Sigmoid colon (tissue), 7 donors: ENCODE measurements around the gene CAPN13. TPM values are rescaled to one million over a fixed set of nuclear protein-coding genes. Genes with fewer than 3 reads are reported as not detected.
A peak's percentile ranks its signal among the peaks of the same experiment; 100 is the strongest.

Source experiments
- DNase-seq: peaks from one replicate; pipeline ENCODE4 v3.0.0-alpha.2; 2019
- H3K27ac ChIP-seq, 4 donors: fragments of 200-600 bp; sonication (generic); one replicate each; pipeline ENCODE4 v1.5.1; 2016 to 2019; ENCODE audit warnings: mild to moderate bottlenecking in 1 of 4
- H3K27me3 ChIP-seq, 3 donors: fragments of 200-600 bp; sonication (generic); one replicate each; pipeline ENCODE4 v1.5.1; 2019; ENCODE audit warnings: mild to moderate bottlenecking in 1 of 3
- H3K36me3 ChIP-seq, 4 donors: fragments of 200-600 bp; sonication (generic); one replicate each; pipeline ENCODE4 v1.5.1; 2016 to 2019
- H3K4me1 ChIP-seq, 4 donors: fragments of 200-600 bp; sonication (generic); one replicate each; pipeline ENCODE4 v1.5.1; 2017 to 2019
- H3K4me3 ChIP-seq, 4 donors: fragments of 200-600 bp; sonication (generic); one replicate each; pipeline ENCODE4 v1.5.1; 2017 to 2019; ENCODE audit warnings: mild to moderate bottlenecking in 2 of 4, moderate library complexity in 1 of 4
- H3K9me3 ChIP-seq, 4 donors: fragments of 200-600 bp in 3 of 4; sonication (generic) in 3 of 4; one replicate each; pipeline versions ENCODE4 v1.5.1 to v1.6.1; 2013 to 2019
- EP300 ChIP-seq, 4 donors: sonication (generic); formaldehyde crosslinking; IDR thresholded peaks; one replicate each; pipeline ENCODE4 v1.6.1; 2017; ENCODE audit warnings: antibody characterized with exemption in 4 of 4
- POLR2A ChIP-seq, 2 donors: fragments of 450-650 bp; IDR thresholded peaks; one replicate each; pipeline ENCODE4 v1.6.1; 2016; ENCODE audit warnings: antibody characterized with exemption in 2 of 2, mild to moderate bottlenecking in 2 of 2, moderate library complexity in 2 of 2
- POLR2AphosphoS5 ChIP-seq, 4 donors: sonication (generic); formaldehyde crosslinking; IDR thresholded peaks; one replicate each; pipeline ENCODE4 v1.6.1; 2017; ENCODE audit warnings: antibody characterized with exemption in 4 of 4
- WGBS, 2 donors: extraction: QIAGEN DNeasy Blood & Tissue Kit; methylation state at CpG; one replicate each; pipeline ENCODE4 v1.1.7; 2013; 5-methylcytosine and 5-hydroxymethylcytosine counted together
- intact Hi-C: fragments of 100-400 bp; cut with DNase I; formaldehyde crosslinking; loops from one replicate; pipeline ENCODE4 v1.15.1; 2023
- polyA plus RNA-seq, 3 donors: library from polyadenylated mRNA; stranded (reverse); fragments of 200-250 nt; gene quantifications; one replicate each; pipeline ENCODE4 v1.2.3, GENCODE V29; 2013
- total RNA-seq, 4 donors: library from RNA; depleted of rRNA; stranded (reverse); fragments of >200 nt; gene quantifications; one replicate each; pipeline ENCODE4 v1.1.0, GENCODE V29; 2016
- TF ChIP-seq, protein P1 (sequence below), 4 experiments: fragments of 450-650 bp in 3 of 4; fragments of 200-600 bp in 1 of 4; IDR thresholded peaks; one replicate each; pipeline ENCODE4 v1.5.1; 2016 to 2019; ENCODE audit warnings: antibody characterized with exemption in 4 of 4, mild to moderate bottlenecking in 3 of 4, moderate library complexity in 2 of 4
- donor health status: healthy with polysubstance abuse.
- donor health status: Bipolar disorder and iron deficiency.
- donor health status: healthy.

The CAPN13 gene
- total and polyA plus RNA-seq, 7 donors: 11.4 to 17.3 (median 12.2) TPM; not detected in 4

DNA sequence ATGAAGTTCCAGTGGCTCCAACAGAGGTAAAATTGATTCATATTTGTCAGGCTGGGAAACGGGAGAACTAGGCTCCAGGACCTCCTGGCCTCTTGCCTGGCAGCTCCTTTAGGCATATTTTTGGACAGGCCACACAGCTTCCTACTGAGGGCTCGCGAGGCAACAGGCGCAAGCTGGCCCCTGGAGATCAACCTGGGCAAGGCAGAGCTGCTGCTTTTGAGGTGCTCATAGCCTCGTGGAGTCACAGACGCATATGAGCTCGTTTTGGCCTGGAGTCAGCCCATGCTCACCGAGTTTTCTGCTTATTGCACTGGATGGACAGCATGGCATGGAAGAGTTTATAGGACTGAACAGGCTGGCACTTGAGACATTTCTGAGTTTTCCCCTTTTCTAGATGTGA lies 97.7 kb downstream of the CAPN13 start:
- no peak overlapping the region for H3K27ac ChIP-seq
- H3K36me3 ChIP-seq: no peaks in the 10 kb centered on the region
- no peak overlapping the region for H3K4me3 ChIP-seq
- DNase-seq: no peak
- TF ChIP-seq POLR2AphosphoS5 (IDR thresholded peaks at IDR 0.05) (no peak), EP300 (IDR thresholded peaks at IDR 0.05) (no peak), POLR2A (IDR thresholded peaks at IDR 0.05) (no peak)
- TF ChIP-seq, protein P1, sequence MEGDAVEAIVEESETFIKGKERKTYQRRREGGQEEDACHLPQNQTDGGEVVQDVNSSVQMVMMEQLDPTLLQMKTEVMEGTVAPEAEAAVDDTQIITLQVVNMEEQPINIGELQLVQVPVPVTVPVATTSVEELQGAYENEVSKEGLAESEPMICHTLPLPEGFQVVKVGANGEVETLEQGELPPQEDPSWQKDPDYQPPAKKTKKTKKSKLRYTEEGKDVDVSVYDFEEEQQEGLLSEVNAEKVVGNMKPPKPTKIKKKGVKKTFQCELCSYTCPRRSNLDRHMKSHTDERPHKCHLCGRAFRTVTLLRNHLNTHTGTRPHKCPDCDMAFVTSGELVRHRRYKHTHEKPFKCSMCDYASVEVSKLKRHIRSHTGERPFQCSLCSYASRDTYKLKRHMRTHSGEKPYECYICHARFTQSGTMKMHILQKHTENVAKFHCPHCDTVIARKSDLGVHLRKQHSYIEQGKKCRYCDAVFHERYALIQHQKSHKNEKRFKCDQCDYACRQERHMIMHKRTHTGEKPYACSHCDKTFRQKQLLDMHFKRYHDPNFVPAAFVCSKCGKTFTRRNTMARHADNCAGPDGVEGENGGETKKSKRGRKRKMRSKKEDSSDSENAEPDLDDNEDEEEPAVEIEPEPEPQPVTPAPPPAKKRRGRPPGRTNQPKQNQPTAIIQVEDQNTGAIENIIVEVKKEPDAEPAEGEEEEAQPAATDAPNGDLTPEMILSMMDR (IDR thresholded peaks at IDR 0.05): no peak
- 78 to 85% methylated on average over 8 of the region's 8 CpGs for WGBS, 2 donors
- H3K9me3 ChIP-seq: no peaks in the 10 kb centered on the region
- intact Hi-C loops: loop anchor here (10.0 kb wide), 1 partner anchor 405 kb away; no protein-coding TSS in a partner anchor
- H3K27me3 ChIP-seq: no peaks in the 10 kb centered on the region
- peaks cover 0 to 8% (median 5%) of the 10 kb centered on the region in 4 donors for H3K4me1 ChIP-seq

DNA sequence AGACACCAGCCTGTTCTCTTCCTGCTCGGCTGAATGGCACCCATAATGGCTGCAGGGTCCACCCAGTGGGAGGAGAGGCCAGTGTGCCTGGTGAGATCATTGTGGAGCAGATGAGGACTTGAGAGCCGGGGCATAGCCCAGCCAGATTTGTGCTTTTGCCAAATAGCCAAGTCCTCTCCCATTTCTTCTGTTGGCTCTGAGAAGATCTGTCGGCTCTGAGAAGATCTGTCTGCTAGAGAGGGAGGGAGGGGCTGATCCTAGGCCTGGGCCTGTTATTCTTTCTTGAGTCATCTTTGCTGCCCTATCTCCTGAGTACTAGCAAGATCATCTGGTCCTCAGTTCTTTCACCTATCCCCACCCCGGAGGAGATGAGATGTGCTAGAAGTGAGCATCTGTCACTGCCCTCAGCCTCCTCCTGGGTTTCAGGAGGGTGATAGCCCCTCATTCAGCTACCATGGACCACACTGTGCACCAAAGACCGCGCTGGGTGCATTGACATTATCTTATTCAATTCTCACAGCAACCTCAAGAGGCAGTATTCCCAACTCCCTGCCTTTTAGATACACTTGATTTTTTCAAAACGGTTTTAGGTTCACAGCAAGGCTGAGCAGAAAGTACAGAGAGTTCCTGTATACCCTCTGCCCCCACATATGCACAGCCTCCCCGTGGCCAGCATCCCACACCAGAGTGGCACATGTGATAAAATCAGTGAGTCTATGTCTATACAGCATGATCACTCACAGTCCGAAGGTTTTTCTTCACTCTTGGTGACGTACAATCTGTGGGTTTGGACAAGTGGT lies 98.6 kb downstream of the CAPN13 start:
- no peak for DNase-seq
- Histone ChIP-seq H3K4me1 (peaks cover 0 to 8% (median 6%) of the 10 kb centered on the region in 4 donors), H3K27ac (no peak overlapping the region), H3K27me3 (no peaks in the 10 kb centered on the region), H3K36me3 (no peaks in the 10 kb centered on the region), H3K4me3 (no peak overlapping the region), H3K9me3 (no peaks in the 10 kb centered on the region)
- WGBS, 2 donors: 70 to 77% methylated on average over 10 of the region's 10 CpGs
- intact Hi-C loops: loop anchor here (10.0 kb wide), 1 partner anchor 404 kb away; no protein-coding TSS in a partner anchor
- TF ChIP-seq, protein P1 (IDR thresholded peaks at IDR 0.05): peak in 2 of 4 experiments; percentile 24 to 36
- TF ChIP-seq POLR2AphosphoS5 (IDR thresholded peaks at IDR 0.05): no peak

DNA sequence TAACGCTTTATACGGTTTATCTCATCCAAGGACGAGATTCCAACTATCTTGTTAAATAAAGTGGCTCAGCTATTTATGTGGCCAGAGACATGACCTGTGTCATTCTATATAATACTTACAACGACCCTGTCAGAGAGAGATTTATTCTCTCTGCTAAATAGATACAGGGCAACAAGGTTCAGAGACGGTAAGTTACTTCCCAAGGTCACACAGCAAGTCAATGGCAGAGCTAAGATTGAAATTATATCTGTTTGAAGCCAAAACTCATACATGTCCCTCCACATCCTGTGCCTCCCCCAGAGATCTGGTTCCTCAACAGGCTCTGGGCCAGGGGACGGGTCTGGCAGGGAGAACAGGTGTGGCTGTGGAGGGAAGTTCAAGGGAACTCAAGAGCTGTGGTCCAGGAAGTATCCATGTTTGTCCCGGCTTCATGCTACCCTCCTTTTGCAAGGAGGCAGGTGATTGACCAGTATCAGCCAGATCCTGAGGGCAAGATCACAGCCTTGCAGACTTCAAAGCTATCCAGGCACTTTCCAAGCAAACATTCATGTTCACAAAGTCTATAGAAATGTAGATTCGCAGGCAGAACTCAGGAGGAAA lies 99.8 kb downstream of the CAPN13 start:
- H3K4me3 ChIP-seq: no peak overlapping the region
- no peak overlapping the region for H3K27ac ChIP-seq
- no peaks in the 10 kb centered on the region for H3K36me3 ChIP-seq
- WGBS, 2 donors: 44 to 62% methylated on average over 8 of the region's 8 CpGs
- no peak for DNase-seq
- no peaks in the 10 kb centered on the region for H3K27me3 ChIP-seq
- intact Hi-C loops: loop anchor here (1.0 to 10.0 kb wide), 2 partner anchors 403 to 499 kb away; no protein-coding TSS in a partner anchor
- TF ChIP-seq EP300 (IDR thresholded peaks at IDR 0.05): no peak
- H3K4me1 ChIP-seq: peaks cover 0 to 8% (median 6%) of the 10 kb centered on the region in 4 donors
- H3K9me3 ChIP-seq: peaks cover 0 to 5% (median 2%) of the 10 kb centered on the region in 4 donors

DNA sequence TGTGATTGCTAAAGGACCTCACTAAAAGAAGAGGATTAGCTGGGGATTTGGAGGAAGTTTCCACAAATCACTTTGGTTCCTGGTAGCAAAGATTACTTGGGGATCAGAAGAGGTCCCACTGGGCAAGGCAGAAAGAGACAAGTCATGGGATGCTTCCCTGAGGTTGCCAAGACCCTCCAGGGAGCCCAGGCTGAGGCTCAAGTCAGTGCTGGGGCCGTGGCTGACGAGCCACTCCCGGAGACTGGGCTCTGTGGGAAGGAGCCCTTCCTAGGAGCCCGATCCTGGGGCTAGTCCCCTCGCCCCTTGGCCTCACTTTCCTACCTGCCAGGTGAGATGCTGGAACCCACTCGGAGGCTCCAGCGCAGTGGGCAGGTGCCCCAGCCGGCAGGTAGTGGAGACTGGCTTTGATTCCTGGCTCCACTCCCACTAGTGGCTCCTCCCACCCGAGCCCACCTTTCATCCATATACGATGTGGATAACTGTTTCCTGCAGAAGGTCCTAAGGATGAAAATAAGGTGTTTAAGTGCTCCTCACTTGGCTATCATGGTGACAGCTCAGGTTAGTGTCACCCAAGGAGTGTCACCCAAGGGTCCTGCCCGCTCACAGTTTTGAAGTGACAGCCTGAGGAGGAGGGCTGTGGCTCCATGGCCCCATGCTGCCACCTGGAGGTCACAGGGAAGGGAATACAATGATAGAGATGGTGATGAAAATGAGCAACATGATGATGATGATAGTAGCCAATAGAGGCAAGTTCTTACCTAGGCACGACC lies 100.5 kb downstream of the CAPN13 start:
- no peaks in the 10 kb centered on the region for H3K36me3 ChIP-seq
- intact Hi-C loops: loop anchor here (1.0 to 10.0 kb wide), 2 partner anchors 402 to 498 kb away; no protein-coding TSS in a partner anchor
- H3K9me3 ChIP-seq: peaks cover 0 to 11% (median 2%) of the 10 kb centered on the region in 4 donors
- WGBS, 2 donors: 51 to 65% methylated on average over 12 of the region's 12 CpGs
- H3K27me3 ChIP-seq: no peaks in the 10 kb centered on the region
- DNase-seq: peak; percentile 83
- H3K4me1 ChIP-seq: peaks cover 0 to 8% (median 6%) of the 10 kb centered on the region in 4 donors
- H3K27ac ChIP-seq: no peak overlapping the region
- TF ChIP-seq EP300 (IDR thresholded peaks at IDR 0.05) (no peak), POLR2AphosphoS5 (IDR thresholded peaks at IDR 0.05) (no peak), POLR2A (IDR thresholded peaks at IDR 0.05) (no peak)
- TF ChIP-seq, protein P1 (IDR thresholded peaks at IDR 0.05): peak; percentile 66 to 81 (median 79)
- H3K4me3 ChIP-seq: no peak overlapping the region
